Astrocyte (in vitro differentiated cells and primary cell): ENCODE results near the gene BMPR1B. TPM values are rescaled to one million over a fixed set of nuclear protein-coding genes. Genes with fewer than 3 reads are reported as not detected.

Source experiments
- DNase-seq: peaks from one replicate; pipeline ENCODE4 v3.0.0-alpha.2; 2010; ENCODE audit warnings: low read depth
- FAIRE-seq: peaks from 2 replicates; lab custom pipeline; 2011; peaks lifted over from hg19 to GRCh38; lab: Jason Lieb, UNC
- H2AFZ ChIP-seq: 2 replicates; pipeline ENCODE4 v1.6.0; 2012; ENCODE audit warnings: low read depth, low read length, inconsistent platforms
- H3K27ac ChIP-seq: 2 replicates; pipeline ENCODE4 v1.5.1; 2011; ENCODE audit warnings: low read depth, low read length, inconsistent platforms
- H3K27me3 ChIP-seq: 2 replicates; pipeline ENCODE4 v1.6.0; 2011; ENCODE audit warnings: low read length, inconsistent platforms; ENCODE audit not compliant: insufficient read depth
- H3K36me3 ChIP-seq: 2 replicates; pipeline ENCODE4 v1.5.1; 2011; ENCODE audit warnings: low read length, inconsistent platforms; ENCODE audit not compliant: insufficient read depth
- H3K4me1 ChIP-seq: 2 replicates; pipeline ENCODE4 v1.5.1; 2011; ENCODE audit warnings: low read length, inconsistent platforms; ENCODE audit not compliant: insufficient read depth
- H3K4me2 ChIP-seq: 2 replicates; pipeline ENCODE4 v1.6.0; 2012; ENCODE audit warnings: low read length, inconsistent platforms
- H3K4me3 ChIP-seq: 2 replicates; pipeline ENCODE4 v1.5.1; 2011; ENCODE audit warnings: low read depth, mild to moderate bottlenecking, low read length, inconsistent platforms; ENCODE audit not compliant: insufficient read depth
- H3K79me2 ChIP-seq: 2 replicates; pipeline ENCODE4 v1.6.0; 2012; ENCODE audit warnings: mild to moderate bottlenecking, low read length, inconsistent platforms; ENCODE audit not compliant: insufficient read depth
- H3K9ac ChIP-seq: 2 replicates; pipeline ENCODE4 v1.6.0; 2012; ENCODE audit warnings: mild to moderate bottlenecking, low read length, inconsistent platforms
- H3K9me3 ChIP-seq: 2 replicates; pipeline ENCODE4 v1.5.1; 2012; ENCODE audit warnings: low read depth, mild to moderate bottlenecking, low read length, inconsistent platforms; ENCODE audit not compliant: insufficient read depth
- H4K20me1 ChIP-seq: 2 replicates; pipeline ENCODE4 v1.6.0; 2012; ENCODE audit warnings: low read length, inconsistent platforms; ENCODE audit not compliant: insufficient read depth
- H3K27ac Mint-ChIP-seq: one replicate; pipeline ENCODE4 v1.8.0; 2021; ENCODE audit warnings: mild to moderate bottlenecking, mixed read lengths; ENCODE audit not compliant: unreplicated experiment
- H3K27me3 Mint-ChIP-seq: one replicate; pipeline ENCODE4 v1.8.0; 2021; ENCODE audit warnings: low read depth, mixed read lengths; ENCODE audit not compliant: unreplicated experiment
- H3K36me3 Mint-ChIP-seq: one replicate; pipeline ENCODE4 v1.8.0; 2021; ENCODE audit warnings: low read depth, mixed read lengths; ENCODE audit not compliant: unreplicated experiment
- H3K4me1 Mint-ChIP-seq: one replicate; pipeline ENCODE4 v1.8.0; 2021; ENCODE audit warnings: low read depth, mixed read lengths; ENCODE audit not compliant: unreplicated experiment
- H3K4me3 Mint-ChIP-seq: one replicate; pipeline ENCODE4 v1.8.0; 2021; ENCODE audit warnings: mild to moderate bottlenecking, moderate library complexity, mixed read lengths; ENCODE audit not compliant: unreplicated experiment
- H3K9me3 Mint-ChIP-seq: one replicate; pipeline ENCODE4 v1.8.0; 2021; ENCODE audit warnings: mild to moderate bottlenecking, mixed read lengths; ENCODE audit not compliant: unreplicated experiment
- CTCF ChIP-seq: IDR thresholded peaks from 2 replicates; pipeline ENCODE4 v1.5.1; 2011; ENCODE audit warnings: low read depth, mild to moderate bottlenecking, inconsistent platforms, low read length, moderate library complexity; ENCODE audit not compliant: insufficient read depth
- EZH2 ChIP-seq: IDR thresholded peaks from 2 replicates; pipeline ENCODE4 v1.6.1; 2012; ENCODE audit warnings: mild to moderate bottlenecking, low read length, inconsistent platforms; ENCODE audit not compliant: insufficient read depth
- total RNA-seq: library from RNA; stranded (reverse); gene quantifications from 2 replicates; pipeline ENCODE4 v1.2.1, GENCODE V29; 2021

BMPR1B gene
- total RNA-seq, 1 donor from 2014 or later = 14.1 TPM

- H3K9me3 Mint-ChIP-seq = no peaks in the 10 kb centered on the region
- Histone ChIP-seq H3K27me3 (no peaks in the 10 kb centered on the region), H3K9ac (no peak overlapping the region), H3K9me3 (no peaks in the 10 kb centered on the region), H3K79me2 (no peaks in the 10 kb centered on the region), H3K27ac (no peak overlapping the region), H2AFZ (no peak overlapping the region), H4K20me1 (no peaks in the 10 kb centered on the region), H3K36me3 (no peaks in the 10 kb centered on the region), H3K4me2 (no peak overlapping the region), H3K4me3 (no peak overlapping the region), H3K4me1 (peaks cover 5% of the 10 kb centered on the region)
- TF ChIP-seq CTCF (no peak), EZH2 (no peak)
- peak overlapping the region; percentile 1 for H3K27ac Mint-ChIP-seq
- peaks cover 15% of the 10 kb centered on the region for H3K4me1 Mint-ChIP-seq
- DNase-seq (peak; percentile 60), FAIRE-seq (peak; percentile 71)
- H3K36me3 Mint-ChIP-seq = no peaks in the 10 kb centered on the region
- no peaks in the 10 kb centered on the region for H3K27me3 Mint-ChIP-seq
- H3K4me3 Mint-ChIP-seq = no peak overlapping the region
Measured at GRCh38 chr4:94880956-94881355, 123.2 kb downstream of the BMPR1B start.

GRCh38 chr4:94882756-94883155, 125.0 kb downstream of the BMPR1B start:
- Histone ChIP-seq H3K9ac (no peak overlapping the region), H3K36me3 (no peaks in the 10 kb centered on the region), H3K27ac (no peak overlapping the region), H2AFZ (no peak overlapping the region), H4K20me1 (no peaks in the 10 kb centered on the region), H3K4me1 (peaks cover 5% of the 10 kb centered on the region), H3K9me3 (no peaks in the 10 kb centered on the region), H3K27me3 (no peaks in the 10 kb centered on the region), H3K4me3 (no peak overlapping the region), H3K4me2 (no peak overlapping the region), H3K79me2 (no peaks in the 10 kb centered on the region)
- Mint-ChIP-seq H3K36me3 (no peaks in the 10 kb centered on the region), H3K27ac (no peak overlapping the region), H3K4me1 (peaks cover 15% of the 10 kb centered on the region), H3K4me3 (no peak overlapping the region), H3K9me3 (no peaks in the 10 kb centered on the region), H3K27me3 (no peaks in the 10 kb centered on the region)
- TF ChIP-seq EZH2 (no peak), CTCF (no peak)
- FAIRE-seq = no peak
- no peak for DNase-seq

GRCh38 chr4:94887027-94887426, 129.3 kb downstream of the BMPR1B start:
- H2AFZ ChIP-seq = no peak overlapping the region
- H3K36me3 Mint-ChIP-seq = peaks cover 2% of the 10 kb centered on the region
- H3K4me2 ChIP-seq = no peak overlapping the region
- H3K79me2 ChIP-seq = no peaks in the 10 kb centered on the region
- no peak overlapping the region for H3K4me3 ChIP-seq
- H3K4me1 ChIP-seq = peaks cover 7% of the 10 kb centered on the region
- no peak overlapping the region for H3K27ac Mint-ChIP-seq
- no peak for DNase-seq
- no peak overlapping the region for H3K9ac ChIP-seq
- FAIRE-seq = no peak
- no peaks in the 10 kb centered on the region for H3K27me3 ChIP-seq
- H3K4me1 Mint-ChIP-seq = peaks cover 14% of the 10 kb centered on the region
- H3K36me3 ChIP-seq = no peaks in the 10 kb centered on the region
- no peaks in the 10 kb centered on the region for H4K20me1 ChIP-seq
- no peaks in the 10 kb centered on the region for H3K27me3 Mint-ChIP-seq
- H3K9me3 ChIP-seq = no peaks in the 10 kb centered on the region
- H3K4me3 Mint-ChIP-seq = no peak overlapping the region
- TF ChIP-seq EZH2 (no peak), CTCF (no peak)
- H3K9me3 Mint-ChIP-seq = no peaks in the 10 kb centered on the region
- H3K27ac ChIP-seq = no peak overlapping the region
